ENCODE measurements around the gene TAF8.

TAF8 gene

DNA sequence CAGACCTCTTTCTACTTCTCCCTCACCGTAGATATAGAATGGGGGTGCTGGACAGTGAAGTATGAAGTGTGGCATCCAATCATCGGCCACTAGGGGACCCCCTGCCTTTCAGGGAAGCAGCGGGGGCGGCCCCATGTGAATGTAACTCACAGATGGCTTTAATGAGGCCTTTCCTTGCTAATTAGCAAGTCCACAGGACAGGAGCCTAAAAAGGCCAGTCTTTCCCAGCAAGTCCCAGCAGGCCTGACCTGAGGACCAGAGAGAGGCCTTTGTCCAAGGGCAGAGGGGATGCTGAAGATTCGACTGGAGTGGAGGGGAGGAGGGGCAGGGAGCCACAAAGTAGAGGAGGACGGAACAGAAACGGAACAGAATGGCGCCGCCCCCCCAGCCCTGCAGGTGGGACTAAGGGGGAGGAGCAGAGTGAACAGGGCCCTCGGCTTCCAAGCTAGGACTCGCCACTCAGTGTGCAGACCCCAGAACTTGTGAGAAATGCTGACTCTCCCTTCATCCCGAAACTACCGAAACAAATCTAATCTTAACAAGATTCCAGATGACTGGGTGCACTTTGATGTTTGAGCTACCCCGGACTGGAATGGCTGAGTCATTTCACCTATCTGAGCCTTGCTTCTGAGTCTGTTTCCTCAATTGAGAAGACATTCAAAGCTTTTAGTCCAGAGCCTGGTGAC is 86.3 kb downstream of the TAF8 start:
- Histone ChIP-seq H3K4me3 (ENCODE audit: low read length) (peak overlapping the region; percentile 55), H3K4me1 (ENCODE audit: insufficient read depth, low read length) (peaks cover 56% of the 10 kb centered on the region), H3K27ac (ENCODE audit: low read length) (peak overlapping the region; percentile 96)

More for the DNA sequence above, 86.3 kb downstream of the TAF8 start:
- peak overlapping the region; percentile 82; the same call in 1 of the 2 replicates for H3K9ac ChIP-seq (ENCODE audit: low read depth, low read length)
- H3K27me3 ChIP-seq (ENCODE audit: insufficient read depth, low read length), result no peaks in the 10 kb centered on the region
- H3K36me3 ChIP-seq (ENCODE audit: insufficient read depth, low read depth, low read length), result peaks cover 28% of the 10 kb centered on the region; the same call in 1 of the 2 replicates
- no peaks in the 10 kb centered on the region for H3K9me3 ChIP-seq (ENCODE audit: insufficient read depth, low read depth, low read length)

All from iPS-20b (cell line).